ENCODE measurements around the gene RUBCN. TPM values are rescaled to one million over a fixed set of nuclear protein-coding genes. Genes with fewer than 3 reads are reported as not detected.
"Not testable (repeated sequence)": the region's sequence is repeated elsewhere in the genome, so short reads cannot be mapped to it uniquely, and the experiment has no call there.

The RUBCN gene
- total and polyA plus RNA-seq, 2 of the 13 experiments (the other 11 are each of a cell fraction or from before 2014, with no cell fraction given), result 5.2 to 8.1 TPM

DNA sequence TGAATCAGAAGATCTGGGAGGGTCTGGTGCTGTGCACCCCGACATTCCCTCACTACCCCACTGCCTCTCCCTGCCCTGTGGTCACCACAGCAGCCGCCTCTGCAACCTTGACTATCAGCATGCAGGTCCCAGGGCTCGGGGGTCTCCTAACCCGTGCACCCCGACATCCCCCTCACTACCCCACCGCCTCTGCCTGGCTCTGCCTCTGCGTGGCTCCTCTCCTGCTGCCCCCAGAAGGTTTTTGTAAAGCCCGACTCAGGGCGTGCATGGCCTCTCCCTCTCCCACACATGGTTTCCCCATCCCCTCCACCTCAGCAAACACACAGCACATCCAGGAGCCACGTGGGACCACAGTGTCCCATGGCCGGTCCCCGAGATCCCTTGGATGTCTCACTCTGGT is 79.7 kb downstream of the RUBCN start:
- DNase-seq (ENCODE audit: low spot score); POLR2A ChIA-PET; H3K4me1 ChIP-seq (ENCODE audit: insufficient read depth, low read length); H2AFZ ChIP-seq (ENCODE audit: low read length); H4K20me1 ChIP-seq (ENCODE audit: insufficient read depth, low read length); FAIRE-seq; H3K9ac ChIP-seq (ENCODE audit: insufficient read depth, low read depth, low read length); BruUV-seq (replicated peaks); H3K27me3 ChIP-seq (ENCODE audit: control insufficient read depth in 1 of 2, insufficient read depth in 2 of 2, low read length in 2 of 2); H3K36me3 ChIP-seq (replicated peaks in 1 of 2; ENCODE audit: control insufficient read depth in 1 of 2, insufficient read depth in 2 of 2, low read length in 2 of 2); in situ Hi-C loops (cut with HindIII; ENCODE audit: extremely low pct_ligation_motif_present, low pct_unique_long_range_greater_than_20kb); H3K79me2 ChIP-seq (ENCODE audit: insufficient read depth, low read length); intact Hi-C loops (cut with micrococcal nuclease; ENCODE audit: unreplicated experiment); H3K4me2 ChIP-seq (ENCODE audit: low read depth, low read length); H3K4me3 ChIP-seq (replicated peaks in 1 of 3; ENCODE audit: insufficient read depth in 1 of 3, low read depth in 2 of 3, low read length in 3 of 3); CTCF ChIA-PET (ENCODE audit: low intra/inter-chr PET ratio, low total read pairs); H3K9me3 ChIP-seq (ENCODE audit: low read length); ATAC-seq; H3K27ac ChIP-seq (ENCODE audit: extremely low read length, insufficient read depth, low read length): not testable (repeated sequence)
- TF ChIP-seq, protein P1, sequence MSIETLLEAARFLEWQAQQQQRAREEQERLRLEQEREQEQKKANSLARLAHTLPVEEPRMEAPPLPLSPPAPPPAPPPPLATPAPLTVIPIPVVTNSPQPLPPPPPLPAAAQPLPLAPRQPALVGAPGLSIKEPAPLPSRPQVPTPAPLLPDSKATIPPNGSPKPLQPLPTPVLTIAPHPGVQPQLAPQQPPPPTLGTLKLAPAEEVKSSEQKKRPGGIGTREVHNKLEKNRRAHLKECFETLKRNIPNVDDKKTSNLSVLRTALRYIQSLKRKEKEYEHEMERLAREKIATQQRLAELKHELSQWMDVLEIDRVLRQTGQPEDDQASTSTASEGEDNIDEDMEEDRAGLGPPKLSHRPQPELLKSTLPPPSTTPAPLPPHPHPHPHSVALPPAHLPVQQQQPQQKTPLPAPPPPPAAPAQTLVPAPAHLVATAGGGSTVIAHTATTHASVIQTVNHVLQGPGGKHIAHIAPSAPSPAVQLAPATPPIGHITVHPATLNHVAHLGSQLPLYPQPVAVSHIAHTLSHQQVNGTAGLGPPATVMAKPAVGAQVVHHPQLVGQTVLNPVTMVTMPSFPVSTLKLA (IDR thresholded peaks at IDR 0.05), result peak; percentile 18; the same call in 1 of the 2 replicates
- WGBS (ENCODE audit: low lambda C conversion rate), result 62% methylated on average over 9 of the region's 12 CpGs

DNA sequence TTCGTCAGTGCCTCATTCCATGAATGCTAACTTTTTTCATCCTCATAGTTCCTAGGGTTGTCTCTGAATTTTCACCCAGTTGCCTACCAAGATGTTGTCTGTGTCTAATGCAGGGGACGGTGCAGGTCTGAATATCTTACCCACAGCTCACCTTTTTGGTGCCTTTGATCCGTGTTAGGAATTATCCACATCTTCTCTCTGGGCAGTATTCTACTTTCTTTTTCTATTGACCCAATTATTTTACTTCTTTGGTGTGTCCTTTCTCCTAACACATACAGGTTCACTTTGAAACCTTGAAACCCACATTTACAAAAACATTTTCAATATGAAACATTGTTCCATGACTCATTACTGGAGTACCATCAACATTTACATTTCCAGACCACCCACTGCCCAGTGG is 80.6 kb downstream of the RUBCN start:
- DNase-seq (ENCODE audit: low spot score); H3K4me3 ChIP-seq (replicated peaks in 1 of 3; ENCODE audit: insufficient read depth in 1 of 3, low read depth in 2 of 3, low read length in 3 of 3); in situ Hi-C loops (cut with HindIII; ENCODE audit: extremely low pct_ligation_motif_present, low pct_unique_long_range_greater_than_20kb); H3K36me3 ChIP-seq (replicated peaks in 1 of 2; ENCODE audit: control insufficient read depth in 1 of 2, insufficient read depth in 2 of 2, low read length in 2 of 2); H3K9me3 ChIP-seq (ENCODE audit: low read length); H3K79me2 ChIP-seq (ENCODE audit: insufficient read depth, low read length); intact Hi-C loops (cut with micrococcal nuclease; ENCODE audit: unreplicated experiment); H3K4me2 ChIP-seq (ENCODE audit: low read depth, low read length); H3K9ac ChIP-seq (ENCODE audit: insufficient read depth, low read depth, low read length); BruUV-seq (replicated peaks); H3K27ac ChIP-seq (ENCODE audit: extremely low read length, insufficient read depth, low read length); CTCF ChIA-PET (ENCODE audit: low intra/inter-chr PET ratio, low total read pairs); H3K4me1 ChIP-seq (ENCODE audit: insufficient read depth, low read length); H3K27me3 ChIP-seq (ENCODE audit: control insufficient read depth in 1 of 2, insufficient read depth in 2 of 2, low read length in 2 of 2); POLR2A ChIA-PET; ATAC-seq; H2AFZ ChIP-seq (ENCODE audit: low read length); FAIRE-seq; H4K20me1 ChIP-seq (ENCODE audit: insufficient read depth, low read length): not testable (repeated sequence)
- WGBS (ENCODE audit: low lambda C conversion rate), result 71% methylated on average over 3 of the region's 3 CpGs

DNA sequence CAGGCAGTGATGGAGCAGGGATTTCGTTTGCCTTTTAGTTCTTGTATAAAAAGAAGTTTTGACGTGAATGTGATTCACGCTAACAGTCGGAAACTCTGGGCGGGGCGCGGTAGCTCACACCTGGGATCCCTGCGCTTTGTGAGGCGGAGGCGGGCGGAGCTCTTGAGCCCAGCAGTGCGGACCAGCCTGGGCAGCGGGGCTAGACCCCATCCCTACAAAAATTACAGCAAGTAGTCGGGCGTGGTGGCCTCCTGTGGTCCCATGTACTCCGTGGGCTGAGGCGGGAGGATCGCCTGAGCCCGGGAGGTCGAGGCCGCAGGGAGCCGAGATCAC is 81.7 kb downstream of the RUBCN start:
- H3K9me3 ChIP-seq (ENCODE audit: low read length); DNase-seq (ENCODE audit: low spot score); H3K79me2 ChIP-seq (ENCODE audit: insufficient read depth, low read length); BruUV-seq (replicated peaks); H4K20me1 ChIP-seq (ENCODE audit: insufficient read depth, low read length); intact Hi-C loops (cut with micrococcal nuclease; ENCODE audit: unreplicated experiment); H3K4me1 ChIP-seq (ENCODE audit: insufficient read depth, low read length); FAIRE-seq; H3K27ac ChIP-seq (ENCODE audit: extremely low read length, insufficient read depth, low read length); H2AFZ ChIP-seq (ENCODE audit: low read length); H3K9ac ChIP-seq (ENCODE audit: insufficient read depth, low read depth, low read length); in situ Hi-C loops (cut with HindIII; ENCODE audit: extremely low pct_ligation_motif_present, low pct_unique_long_range_greater_than_20kb); H3K27me3 ChIP-seq (ENCODE audit: control insufficient read depth in 1 of 2, insufficient read depth in 2 of 2, low read length in 2 of 2); H3K4me2 ChIP-seq (ENCODE audit: low read depth, low read length); H3K36me3 ChIP-seq (replicated peaks in 1 of 2; ENCODE audit: control insufficient read depth in 1 of 2, insufficient read depth in 2 of 2, low read length in 2 of 2); CTCF ChIA-PET (ENCODE audit: low intra/inter-chr PET ratio, low total read pairs); H3K4me3 ChIP-seq (replicated peaks in 1 of 3; ENCODE audit: insufficient read depth in 1 of 3, low read depth in 2 of 3, low read length in 3 of 3): not testable (repeated sequence)
- ATAC-seq, result peak; percentile 14
- WGBS (ENCODE audit: low lambda C conversion rate), result 0% methylated on average over 1 of the region's 22 CpGs
- POLR2A ChIA-PET, result interaction anchor here (0.6 kb wide), 1 partner anchor 1700 kb away, joined by 5 read pairs; no protein-coding TSS in a partner anchor
